HG02840 (cell line): ENCODE results near the gene ZNF500.
"Not testable (repeated sequence)": the region's sequence is repeated elsewhere in the genome, so short reads cannot be mapped to it uniquely, and the experiment has no call there.

Experiments used
- ATAC-seq: cut with Tn5 transposase; IDR thresholded peaks from one replicate; pipeline ENCODE4 v1.9.1; 2021; ENCODE audit warnings: mild to moderate bottlenecking, moderate library complexity, moderate number of reproducible peaks; ENCODE audit not compliant: unreplicated experiment, low FRiP score

The ZNF500 gene

GRCh38 chr16:4746991-4747574, 19.9 kb downstream of the ZNF500 start:
- ATAC-seq: no peak

- no peak for ATAC-seq
Measured at GRCh38 chr16:4746215-4746614, 20.7 kb downstream of the ZNF500 start.

GRCh38 chr16:4745274-4745569, 21.7 kb downstream of the ZNF500 start:
- ATAC-seq: no peak

- no peak for ATAC-seq
Measured at GRCh38 chr16:4744555-4745273, 22.2 kb downstream of the ZNF500 start.

- ATAC-seq: no peak
Measured at GRCh38 chr16:4743226-4743878, 23.6 kb downstream of the ZNF500 start.

- not testable (repeated sequence) for ATAC-seq
Measured at GRCh38 chr16:4738370-4738769, 28.6 kb downstream of the ZNF500 start.

GRCh38 chr16:4737545-4737944, 29.4 kb downstream of the ZNF500 start:
- no peak for ATAC-seq

GRCh38 chr16:4736546-4736945, 30.4 kb downstream of the ZNF500 start:
- no peak for ATAC-seq

GRCh38 chr16:4734730-4735535, 32.0 kb downstream of the ZNF500 start:
- peak; percentile 55 for ATAC-seq

- peak; percentile 75 for ATAC-seq
Measured at GRCh38 chr16:4734063-4734729, 32.8 kb downstream of the ZNF500 start, which contains the start of the genes ANKS3 and DNAAF8. TSS of gene ANKS3 (minus strand) at chr16:4734271. CDS start at chr16:4730149, 4,122 bp downstream. TSS of gene DNAAF8 (plus strand) at chr16:4734537. CDS start at chr16:4736515, 1,978 bp downstream.

GRCh38 chr16:4733747-4734062, 33.3 kb downstream of the ZNF500 start:
- no peak for ATAC-seq

- ATAC-seq: no peak
Measured at GRCh38 chr16:4733211-4733742, 33.7 kb downstream of the ZNF500 start.

GRCh38 chr16:4729876-4730275, 37.1 kb downstream of the ZNF500 start:
- ATAC-seq: no peak

- ATAC-seq: no peak
Measured at GRCh38 chr16:4728676-4729075, 38.3 kb downstream of the ZNF500 start.

- ATAC-seq: no peak
Measured at GRCh38 chr16:4726616-4727015, 40.3 kb downstream of the ZNF500 start.

GRCh38 chr16:4724661-4725270, 42.2 kb downstream of the ZNF500 start:
- no peak for ATAC-seq

- no peak for ATAC-seq
Measured at GRCh38 chr16:4723071-4723767, 43.7 kb downstream of the ZNF500 start.

GRCh38 chr16:4718466-4718865, 48.5 kb downstream of the ZNF500 start:
- no peak for ATAC-seq

GRCh38 chr16:4714996-4715395, 52.0 kb downstream of the ZNF500 start:
- ATAC-seq: no peak
